Measurements from ENCODE around the gene TCERG1.

- no peak for TF ChIP-seq POLR2AphosphoS5 (IDR thresholded peaks at IDR 0.05; ENCODE audit: low read depth, low read length)
- TF ChIP-seq, protein P1, sequence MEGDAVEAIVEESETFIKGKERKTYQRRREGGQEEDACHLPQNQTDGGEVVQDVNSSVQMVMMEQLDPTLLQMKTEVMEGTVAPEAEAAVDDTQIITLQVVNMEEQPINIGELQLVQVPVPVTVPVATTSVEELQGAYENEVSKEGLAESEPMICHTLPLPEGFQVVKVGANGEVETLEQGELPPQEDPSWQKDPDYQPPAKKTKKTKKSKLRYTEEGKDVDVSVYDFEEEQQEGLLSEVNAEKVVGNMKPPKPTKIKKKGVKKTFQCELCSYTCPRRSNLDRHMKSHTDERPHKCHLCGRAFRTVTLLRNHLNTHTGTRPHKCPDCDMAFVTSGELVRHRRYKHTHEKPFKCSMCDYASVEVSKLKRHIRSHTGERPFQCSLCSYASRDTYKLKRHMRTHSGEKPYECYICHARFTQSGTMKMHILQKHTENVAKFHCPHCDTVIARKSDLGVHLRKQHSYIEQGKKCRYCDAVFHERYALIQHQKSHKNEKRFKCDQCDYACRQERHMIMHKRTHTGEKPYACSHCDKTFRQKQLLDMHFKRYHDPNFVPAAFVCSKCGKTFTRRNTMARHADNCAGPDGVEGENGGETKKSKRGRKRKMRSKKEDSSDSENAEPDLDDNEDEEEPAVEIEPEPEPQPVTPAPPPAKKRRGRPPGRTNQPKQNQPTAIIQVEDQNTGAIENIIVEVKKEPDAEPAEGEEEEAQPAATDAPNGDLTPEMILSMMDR (IDR thresholded peaks at IDR 0.05): no peak
These were observed 28.8 kb downstream of the TCERG1 start for GRCh38 chr5:146475906-146476305.
